Inflammatory macrophage (primary cell): ENCODE data around the gene DENND2D.
A peak's percentile ranks its signal among the peaks of the same experiment; 100 is the strongest.

Source experiments
- DNase-seq, 2 donors: peaks; one replicate each; pipeline ENCODE4 v3.0.0-alpha.2; 2020 to 2022
- total RNA-seq, 18 experiments: gene quantifications; one replicate each; lab custom pipeline; 2026; ENCODE audit warnings: mixed read lengths in 6 of 18, inconsistent platforms in 2 of 18; lab: John Stamatoyannopoulos, UW

DENND2D gene
- total RNA-seq, result 39.6 to 183 (median 98.5) reads per million in 18 experiments

- peak; percentile 98 for DNase-seq
Observed at GRCh38 chr1:111199881-111200801, at the start of gene DENND2D. TSS of gene DENND2D (minus strand) at chr1:111200646. CDS start at chr1:111200459, 187 bp downstream.

- no peak for DNase-seq
Observed at GRCh38 chr1:111249960-111250359, 49.5 kb upstream of the DENND2D start.

GRCh38 chr1:111247125-111247838 lies 46.8 kb upstream of the DENND2D start:
- no peak for DNase-seq

DNA sequence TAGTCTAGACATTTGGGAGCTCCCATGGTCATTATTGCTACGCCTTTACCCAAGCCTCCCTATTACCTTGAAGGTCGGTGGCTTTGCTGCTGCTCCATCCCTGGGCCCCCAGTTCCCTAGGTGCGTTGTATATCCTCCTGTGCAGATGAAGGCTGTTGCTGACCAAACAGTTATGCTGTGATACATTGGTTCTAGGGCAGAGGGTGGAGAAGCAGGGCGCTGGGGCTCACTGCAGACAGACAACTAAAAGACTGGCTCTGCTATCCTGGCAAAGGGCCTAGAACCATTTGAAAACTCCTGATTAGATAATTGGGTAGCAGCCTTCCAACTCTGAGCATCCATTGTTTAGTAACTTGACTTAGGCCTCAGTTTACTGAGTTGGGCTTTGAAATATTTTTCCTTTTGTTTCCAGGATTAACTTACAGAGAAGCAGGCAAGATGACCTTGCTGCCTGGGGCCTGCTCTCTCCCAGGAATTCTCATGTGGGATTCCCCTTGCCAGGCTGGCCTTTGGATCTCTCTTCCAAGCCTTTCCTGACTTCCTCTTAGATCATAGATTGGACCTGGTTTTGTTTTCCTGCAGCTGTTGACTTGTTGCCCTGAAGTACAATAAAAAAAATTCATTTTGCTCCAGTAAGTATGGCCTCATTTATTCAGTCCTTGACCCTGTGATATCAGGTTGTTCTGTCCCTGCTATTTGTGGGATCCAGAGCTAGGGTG lies 42.5 kb upstream of the DENND2D start:
- no peak for DNase-seq

DNA sequence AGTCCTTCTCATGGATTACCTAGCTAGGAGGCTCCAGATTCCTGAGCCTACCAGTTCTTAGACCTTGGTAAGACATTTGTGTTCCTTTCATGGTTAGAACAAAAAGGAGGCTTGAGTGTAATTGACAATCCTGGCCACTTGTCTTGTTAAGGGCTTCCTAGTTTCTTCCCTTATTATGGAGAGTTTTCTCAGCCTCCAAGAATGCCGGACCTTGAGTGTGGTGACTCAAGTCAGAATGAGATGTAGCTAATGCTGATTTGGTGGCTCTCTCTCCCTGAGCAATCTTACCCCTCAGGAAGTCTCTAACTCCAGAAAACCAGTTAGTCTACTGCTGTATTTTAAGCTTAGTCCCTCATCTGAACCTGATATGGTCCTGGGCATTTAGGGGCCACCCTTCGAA lies 41.4 kb upstream of the DENND2D start:
- no peak for DNase-seq

- DNase-seq, result no peak
Observed at GRCh38 chr1:111238056-111238795, 37.8 kb upstream of the DENND2D start.

DNA sequence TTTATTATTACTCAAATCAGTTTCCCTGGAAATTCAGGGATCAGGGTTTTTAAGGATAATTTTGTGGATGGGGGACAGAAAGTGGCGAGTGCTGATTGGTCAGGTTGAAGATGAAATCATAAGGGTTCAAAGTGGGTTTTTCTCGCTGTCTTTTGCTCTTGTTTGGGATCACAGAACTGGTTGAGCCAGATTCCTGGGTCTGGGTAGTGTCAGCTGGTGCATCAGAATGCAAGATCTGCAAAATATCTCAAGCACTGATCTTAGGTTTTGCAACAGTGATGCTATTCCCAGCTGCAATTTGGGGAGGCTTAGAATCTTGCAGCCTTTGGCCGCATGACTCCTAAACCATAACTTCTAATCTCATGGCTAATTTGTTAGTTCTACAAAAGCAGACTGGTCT lies 36.4 kb upstream of the DENND2D start:
- no peak for DNase-seq

DNA sequence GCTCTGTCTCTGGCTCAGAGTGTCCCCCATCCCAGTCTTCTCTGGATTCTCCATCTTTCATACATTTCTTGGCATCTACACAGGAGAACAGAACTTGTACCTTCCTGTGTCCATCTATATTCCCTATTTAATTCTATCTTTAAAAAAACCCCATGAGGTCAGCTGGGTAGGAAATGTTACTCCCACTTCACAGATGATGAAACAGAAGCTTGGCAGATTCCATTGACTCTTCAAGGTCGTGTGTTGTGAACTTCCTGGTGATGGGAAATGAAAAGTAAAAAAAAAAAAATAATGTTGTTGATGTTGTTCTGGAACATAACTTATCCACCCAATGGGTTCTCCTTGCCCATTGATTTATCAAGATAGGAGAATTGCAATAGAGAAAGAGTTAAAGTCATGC lies 35.9 kb upstream of the DENND2D start:
- peak; percentile 12 to 32 for DNase-seq

GRCh38 chr1:111234866-111235265 lies 34.4 kb upstream of the DENND2D start:
- no peak for DNase-seq

DNA sequence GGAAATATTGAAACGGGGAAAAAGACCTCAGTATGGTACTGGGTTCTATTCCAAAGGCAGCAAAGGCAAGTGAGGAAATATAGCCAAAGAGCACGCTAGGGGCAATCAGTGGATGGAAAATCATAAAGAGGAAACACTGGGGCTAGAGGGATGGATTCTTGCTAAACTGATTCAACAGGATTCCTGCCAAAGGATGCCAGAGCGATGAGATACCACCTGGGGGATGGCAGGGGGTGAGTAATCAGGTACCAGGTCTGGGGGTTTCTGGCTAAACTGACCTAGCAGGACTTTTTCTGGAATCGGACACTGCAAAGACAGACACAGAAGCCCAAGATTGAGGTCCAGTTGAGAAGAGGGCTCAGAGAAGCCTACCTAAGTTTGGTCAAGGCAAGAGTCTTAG lies 33.8 kb upstream of the DENND2D start:
- DNase-seq, result no peak

DNA sequence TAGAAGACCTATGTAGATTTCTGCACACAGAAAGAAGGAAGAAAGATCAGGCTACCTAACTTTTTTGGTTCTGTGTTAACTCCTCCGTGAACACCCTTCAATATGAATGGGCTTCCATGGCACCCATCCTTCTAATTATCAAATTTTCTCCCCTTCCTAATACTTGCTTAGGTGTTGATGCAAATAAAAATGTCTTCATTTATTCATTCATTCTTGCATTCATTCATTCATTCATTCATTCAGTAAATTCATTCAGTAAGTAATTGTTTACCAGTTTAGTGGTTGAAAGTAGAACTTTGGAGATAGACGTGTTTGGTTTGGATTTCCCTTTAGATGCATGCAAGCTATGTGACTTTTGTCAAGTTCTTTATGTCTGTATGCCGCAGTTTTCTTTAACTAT lies 31.7 kb upstream of the DENND2D start:
- DNase-seq, result no peak

DNA sequence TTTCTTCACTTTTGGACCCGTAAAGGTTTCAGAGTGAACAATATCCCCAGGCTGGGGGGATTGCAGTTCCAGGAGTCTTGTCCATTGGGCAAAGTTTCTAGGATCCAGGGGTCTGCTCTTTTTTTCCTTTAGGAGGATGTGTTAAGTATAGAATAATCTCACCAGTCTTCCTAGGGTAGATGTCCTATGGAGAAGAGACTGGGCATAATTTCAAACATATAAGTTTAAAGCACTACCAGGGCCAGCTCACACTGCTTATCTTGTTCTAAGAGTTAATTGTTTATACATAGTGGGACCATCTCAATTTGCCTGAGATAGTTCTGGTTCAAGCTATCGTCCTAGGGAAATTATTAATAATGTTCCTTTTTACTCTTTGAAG lies 28.3 kb upstream of the DENND2D start:
- no peak for DNase-seq

GRCh38 chr1:111227851-111228747 lies 27.7 kb upstream of the DENND2D start:
- no peak for DNase-seq

- DNase-seq, result peak; percentile 51 to 61
Observed at GRCh38 chr1:111227434-111227833, 27.0 kb upstream of the DENND2D start, which contains the start of gene CHI3L2. TSS of gene CHI3L2 (plus strand) at chr1:111227713. CDS start at chr1:111227730, 17 bp downstream.

GRCh38 chr1:111225717-111226400 lies 25.4 kb upstream of the DENND2D start:
- DNase-seq, result no peak

DNA sequence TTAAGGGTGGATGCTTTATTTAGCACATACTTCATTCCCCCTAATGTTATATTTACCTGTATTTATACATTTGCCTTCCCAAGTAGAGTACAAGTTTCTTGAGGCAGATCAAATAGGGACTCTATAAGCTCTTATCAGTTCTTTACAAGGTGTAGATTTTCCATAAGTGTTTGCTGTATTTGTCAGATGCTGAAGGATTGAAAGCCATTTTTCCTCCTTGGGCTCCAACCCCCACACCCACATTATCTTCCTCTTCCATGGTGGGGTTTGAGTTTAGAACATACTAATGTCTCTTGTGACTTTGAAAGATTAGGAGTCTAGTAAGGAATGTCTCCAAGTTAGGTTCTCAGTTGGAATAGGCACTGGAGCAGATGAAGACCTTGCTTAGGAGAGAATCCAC lies 24.6 kb upstream of the DENND2D start:
- DNase-seq, result no peak

- DNase-seq, result peak in 1 of 2 donors; percentile 67
Observed at GRCh38 chr1:111223126-111223685, 22.8 kb upstream of the DENND2D start.

GRCh38 chr1:111222308-111223125 lies 22.1 kb upstream of the DENND2D start:
- peak; percentile 61 to 69 for DNase-seq

DNA sequence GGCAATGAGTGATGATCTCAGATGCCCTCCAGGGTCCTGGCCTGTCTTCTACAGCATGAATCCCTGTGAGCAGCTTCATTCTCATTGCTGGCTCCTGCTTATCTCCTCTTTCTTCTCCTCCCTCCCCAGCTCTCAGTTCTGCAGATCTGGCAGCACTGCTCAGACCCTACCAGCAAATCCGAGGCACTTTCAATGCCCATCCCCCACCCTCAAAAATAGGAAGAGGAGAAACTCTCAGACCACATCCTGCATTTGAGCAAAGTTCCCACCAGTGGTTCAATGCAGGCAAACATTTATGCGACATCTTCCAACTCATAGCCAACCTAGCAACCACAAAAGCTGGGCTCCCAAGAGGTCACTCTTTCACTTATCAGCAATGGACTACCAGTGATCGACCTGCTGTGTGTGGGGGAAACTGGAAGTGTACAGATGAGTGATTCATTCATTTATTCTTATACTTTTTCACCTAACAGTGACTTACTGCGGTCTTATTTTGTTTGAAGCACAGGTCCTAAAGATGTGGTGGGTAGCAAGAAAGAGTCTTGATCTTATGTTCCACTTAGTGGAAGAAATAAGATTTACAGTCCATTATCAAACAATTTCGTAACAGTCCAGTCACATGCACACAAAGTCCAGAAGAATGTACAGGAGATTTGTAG lies 21.3 kb upstream of the DENND2D start:
- DNase-seq, result peak; percentile 48 to 58
